GM04504 (cell line): Measurements from ENCODE around the gene CEBPZ.
"Not testable (repeated sequence)": the region's sequence is repeated elsewhere in the genome, so short reads cannot be mapped to it uniquely, and the experiment has no call there.

Source experiments
- DNase-seq: peaks from one replicate; pipeline ENCODE4 v3.0.0-alpha.2; 2012; ENCODE audit warnings: low read depth

The CEBPZ gene, protein sequence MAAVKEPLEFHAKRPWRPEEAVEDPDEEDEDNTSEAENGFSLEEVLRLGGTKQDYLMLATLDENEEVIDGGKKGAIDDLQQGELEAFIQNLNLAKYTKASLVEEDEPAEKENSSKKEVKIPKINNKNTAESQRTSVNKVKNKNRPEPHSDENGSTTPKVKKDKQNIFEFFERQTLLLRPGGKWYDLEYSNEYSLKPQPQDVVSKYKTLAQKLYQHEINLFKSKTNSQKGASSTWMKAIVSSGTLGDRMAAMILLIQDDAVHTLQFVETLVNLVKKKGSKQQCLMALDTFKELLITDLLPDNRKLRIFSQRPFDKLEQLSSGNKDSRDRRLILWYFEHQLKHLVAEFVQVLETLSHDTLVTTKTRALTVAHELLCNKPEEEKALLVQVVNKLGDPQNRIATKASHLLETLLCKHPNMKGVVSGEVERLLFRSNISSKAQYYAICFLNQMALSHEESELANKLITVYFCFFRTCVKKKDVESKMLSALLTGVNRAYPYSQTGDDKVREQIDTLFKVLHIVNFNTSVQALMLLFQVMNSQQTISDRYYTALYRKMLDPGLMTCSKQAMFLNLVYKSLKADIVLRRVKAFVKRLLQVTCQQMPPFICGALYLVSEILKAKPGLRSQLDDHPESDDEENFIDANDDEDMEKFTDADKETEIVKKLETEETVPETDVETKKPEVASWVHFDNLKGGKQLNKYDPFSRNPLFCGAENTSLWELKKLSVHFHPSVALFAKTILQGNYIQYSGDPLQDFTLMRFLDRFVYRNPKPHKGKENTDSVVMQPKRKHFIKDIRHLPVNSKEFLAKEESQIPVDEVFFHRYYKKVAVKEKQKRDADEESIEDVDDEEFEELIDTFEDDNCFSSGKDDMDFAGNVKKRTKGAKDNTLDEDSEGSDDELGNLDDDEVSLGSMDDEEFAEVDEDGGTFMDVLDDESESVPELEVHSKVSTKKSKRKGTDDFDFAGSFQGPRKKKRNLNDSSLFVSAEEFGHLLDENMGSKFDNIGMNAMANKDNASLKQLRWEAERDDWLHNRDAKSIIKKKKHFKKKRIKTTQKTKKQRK

DNA sequence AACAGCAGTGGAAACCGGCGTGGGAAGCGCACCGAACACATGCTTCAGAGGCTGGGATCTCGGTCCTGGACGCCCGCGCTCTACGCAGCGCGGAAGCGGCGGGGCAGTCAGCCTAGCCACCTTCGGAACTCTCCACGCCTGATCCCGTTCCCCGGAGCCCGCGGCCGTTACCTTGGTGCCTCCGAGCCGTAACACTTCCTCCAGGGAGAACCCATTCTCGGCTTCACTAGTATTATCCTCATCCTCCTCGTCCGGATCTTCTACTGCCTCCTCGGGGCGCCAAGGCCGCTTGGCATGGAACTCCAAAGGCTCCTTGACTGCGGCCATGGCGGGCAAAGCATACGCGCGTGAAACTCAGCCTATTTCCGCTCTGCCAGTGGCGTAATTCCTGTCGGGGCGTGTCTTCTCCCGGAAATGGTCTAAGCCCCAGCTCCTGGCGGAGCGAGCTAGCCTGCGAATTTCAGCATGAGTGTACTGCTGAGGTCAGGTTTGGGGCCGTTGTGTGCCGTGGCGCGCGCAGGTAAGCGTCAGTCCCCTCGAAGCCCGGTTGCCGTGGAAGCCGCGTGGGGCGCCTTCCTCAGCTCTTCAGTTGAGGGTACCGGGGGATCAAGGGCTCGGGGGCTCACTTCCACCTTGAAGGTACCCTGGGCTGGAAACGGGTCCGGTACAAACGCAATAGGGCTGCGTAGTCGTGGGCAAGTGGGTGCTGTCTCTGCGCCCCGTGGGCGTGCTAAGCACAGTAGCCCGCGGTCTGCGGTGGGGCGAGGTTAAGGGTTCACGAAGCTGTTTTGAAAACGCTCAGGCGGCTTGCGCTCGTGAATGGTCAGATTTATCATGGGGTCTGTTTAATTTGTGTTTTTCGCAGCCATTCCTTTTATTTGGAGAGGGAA lies at the start of gene CEBPZ, which contains the start of gene NDUFAF7:
CEBPZ (minus strand) TSS at position 356 of the 890 bp plus-strand sequence; CDS start at position 327, 29 bp downstream.
NDUFAF7 (plus strand) TSS at position 418 of the 890 bp plus-strand sequence; CDS start at position 466, 48 bp downstream.
- DNase-seq: peak; percentile 81

DNA sequence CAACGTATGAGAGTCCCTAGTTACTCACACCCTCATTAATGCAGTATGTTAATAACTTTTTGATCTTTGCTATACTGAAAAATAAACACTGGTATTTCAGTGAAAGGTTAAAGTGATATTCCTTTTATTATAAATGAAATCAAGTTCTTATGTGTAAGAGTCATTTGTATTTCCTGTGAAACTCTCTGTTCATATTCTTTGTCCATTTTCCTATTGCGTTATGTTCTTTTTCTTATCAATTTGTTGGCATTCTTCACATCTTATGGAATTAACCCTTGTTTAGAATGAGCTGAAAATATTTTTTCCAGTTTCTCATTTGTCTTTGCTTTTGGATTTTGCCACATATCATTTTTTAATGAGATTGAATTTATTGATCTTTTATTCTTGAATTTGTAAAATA lies 44.9 kb upstream of the CEBPZ start:
- DNase-seq: no peak

DNA sequence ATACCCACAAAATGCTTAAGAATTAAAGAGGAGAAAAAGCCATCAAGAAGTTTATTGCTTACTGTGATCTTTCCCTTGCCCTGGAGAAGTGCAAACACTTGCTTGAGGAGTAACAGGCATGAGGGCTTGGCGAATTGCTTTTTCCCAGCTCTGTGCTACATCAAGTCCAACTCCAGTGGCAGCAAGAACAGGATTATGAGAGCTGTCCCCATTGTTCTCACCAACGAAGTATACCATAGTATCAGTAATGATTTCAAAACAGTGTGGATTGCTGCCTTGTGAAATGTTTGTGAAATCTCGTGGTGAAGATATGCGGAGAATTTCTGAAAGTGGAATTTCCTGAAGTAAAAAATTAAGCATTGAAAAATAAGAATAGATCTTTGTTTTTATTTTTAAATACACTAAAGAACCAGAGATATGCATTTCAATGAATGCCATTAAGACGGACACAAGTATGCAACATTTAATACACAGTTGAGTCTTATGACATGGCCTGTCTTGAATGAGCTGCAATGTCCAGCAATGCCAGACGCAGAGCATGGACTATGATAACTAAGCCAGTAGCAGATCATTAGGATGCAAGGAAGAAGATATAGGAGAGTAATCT lies 43.1 kb upstream of the CEBPZ start:
- no peak for DNase-seq

DNA sequence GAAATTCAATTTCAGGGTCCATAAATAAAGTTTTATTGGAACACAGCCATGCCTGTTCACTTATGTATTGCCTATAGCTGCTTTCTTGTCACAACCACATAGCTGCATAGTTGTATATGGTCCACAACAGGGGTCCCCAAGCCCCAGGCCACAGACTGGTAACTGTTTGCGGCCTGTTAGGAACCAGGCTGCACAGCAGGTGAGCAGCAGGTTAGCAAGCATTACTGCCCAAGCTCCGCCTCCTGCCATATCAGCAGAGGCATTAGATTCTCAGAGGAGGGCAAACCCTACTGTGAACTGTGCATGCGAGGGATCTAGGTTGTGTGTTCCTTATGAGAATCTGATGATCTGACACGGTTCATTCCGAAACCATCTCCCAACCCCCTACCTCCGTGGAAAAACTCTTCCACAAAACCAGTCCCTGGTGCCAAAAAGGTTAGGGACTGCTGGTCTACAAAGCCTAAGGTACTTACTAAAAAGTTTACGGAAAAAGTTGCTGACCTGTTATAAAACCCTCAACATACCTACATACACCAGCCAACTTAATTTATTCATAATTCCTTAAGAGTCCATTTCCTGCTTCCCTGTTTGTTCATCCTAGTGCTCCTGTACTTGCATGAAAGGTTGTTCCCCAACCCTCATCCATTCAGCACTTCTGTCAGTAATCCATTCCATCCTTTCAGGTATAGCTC lies 40.1 kb upstream of the CEBPZ start:
- no peak for DNase-seq

DNA sequence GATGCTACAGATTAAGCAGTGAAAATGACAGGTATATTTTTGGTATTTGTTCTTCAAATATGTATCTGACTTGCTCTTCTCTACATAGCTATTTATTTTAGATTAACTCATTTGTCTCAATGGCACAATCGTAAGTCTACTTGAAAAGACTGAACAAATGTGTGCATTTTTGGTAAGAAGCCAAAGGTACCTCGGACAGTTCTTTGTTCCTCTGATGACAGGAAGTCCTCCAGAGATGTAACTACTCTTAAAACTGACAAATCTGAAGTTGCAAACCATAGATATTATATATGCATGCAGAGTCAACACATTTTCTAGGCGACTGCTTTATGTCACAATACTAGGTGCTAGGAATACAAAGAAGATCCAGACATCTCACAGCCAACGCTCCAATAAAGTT lies 36.7 kb upstream of the CEBPZ start:
- DNase-seq: no peak

DNA sequence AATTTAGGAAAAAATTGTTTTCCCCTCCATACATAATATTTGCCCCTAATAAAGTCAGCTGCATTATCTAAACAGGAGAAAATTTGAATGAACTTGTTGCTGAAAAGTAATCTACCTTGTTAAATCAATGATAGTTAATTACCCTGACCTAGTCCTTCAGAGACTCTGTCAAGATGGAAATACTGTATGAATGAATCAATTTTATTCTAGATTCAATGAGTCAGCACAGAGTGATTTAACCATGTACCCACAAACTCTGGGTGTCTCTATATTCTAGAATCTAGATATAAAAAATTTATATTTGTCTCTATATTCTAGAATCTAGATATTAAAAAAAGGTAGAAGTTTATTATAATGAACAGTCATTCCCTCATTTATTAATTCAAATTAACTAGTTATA lies 36.3 kb upstream of the CEBPZ start:
- DNase-seq: no peak

DNA sequence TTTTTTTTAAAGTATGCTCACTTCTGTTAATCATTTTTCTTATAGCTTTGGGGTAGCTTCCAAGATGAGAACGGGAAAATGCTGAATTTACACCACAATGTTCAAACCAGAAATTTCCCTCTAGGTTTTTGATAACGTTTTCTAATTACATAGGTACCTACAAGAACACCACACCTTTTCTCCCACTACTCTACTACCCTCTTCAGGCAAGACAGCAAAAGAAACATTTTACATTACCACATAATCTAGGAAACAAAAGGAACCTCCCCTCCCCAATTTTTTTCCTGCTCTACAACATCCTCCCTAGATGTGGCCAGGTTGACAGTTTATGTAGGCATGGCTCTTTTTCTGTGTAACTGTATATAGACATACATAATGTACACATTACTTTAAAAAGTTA lies 32.4 kb upstream of the CEBPZ start:
- no peak for DNase-seq

DNA sequence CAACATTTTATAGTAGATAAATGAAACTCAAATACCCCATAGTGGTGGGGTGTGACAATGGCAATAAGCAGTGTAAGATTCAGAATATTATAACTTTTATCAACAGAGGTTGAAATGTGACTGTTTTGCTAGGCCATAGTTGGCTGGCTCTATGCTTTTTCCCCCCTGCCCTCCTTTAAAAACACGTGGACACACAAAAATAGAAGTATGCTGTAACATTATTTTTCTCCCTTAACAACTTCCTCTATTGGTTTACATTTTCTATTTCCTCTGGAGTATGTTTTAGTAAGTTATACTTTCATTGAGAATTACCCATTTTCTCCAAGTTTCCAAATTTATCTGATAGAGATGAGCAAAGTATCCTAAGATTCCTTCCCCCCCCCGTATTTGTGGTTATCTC lies 31.1 kb upstream of the CEBPZ start:
- DNase-seq: no peak

DNA sequence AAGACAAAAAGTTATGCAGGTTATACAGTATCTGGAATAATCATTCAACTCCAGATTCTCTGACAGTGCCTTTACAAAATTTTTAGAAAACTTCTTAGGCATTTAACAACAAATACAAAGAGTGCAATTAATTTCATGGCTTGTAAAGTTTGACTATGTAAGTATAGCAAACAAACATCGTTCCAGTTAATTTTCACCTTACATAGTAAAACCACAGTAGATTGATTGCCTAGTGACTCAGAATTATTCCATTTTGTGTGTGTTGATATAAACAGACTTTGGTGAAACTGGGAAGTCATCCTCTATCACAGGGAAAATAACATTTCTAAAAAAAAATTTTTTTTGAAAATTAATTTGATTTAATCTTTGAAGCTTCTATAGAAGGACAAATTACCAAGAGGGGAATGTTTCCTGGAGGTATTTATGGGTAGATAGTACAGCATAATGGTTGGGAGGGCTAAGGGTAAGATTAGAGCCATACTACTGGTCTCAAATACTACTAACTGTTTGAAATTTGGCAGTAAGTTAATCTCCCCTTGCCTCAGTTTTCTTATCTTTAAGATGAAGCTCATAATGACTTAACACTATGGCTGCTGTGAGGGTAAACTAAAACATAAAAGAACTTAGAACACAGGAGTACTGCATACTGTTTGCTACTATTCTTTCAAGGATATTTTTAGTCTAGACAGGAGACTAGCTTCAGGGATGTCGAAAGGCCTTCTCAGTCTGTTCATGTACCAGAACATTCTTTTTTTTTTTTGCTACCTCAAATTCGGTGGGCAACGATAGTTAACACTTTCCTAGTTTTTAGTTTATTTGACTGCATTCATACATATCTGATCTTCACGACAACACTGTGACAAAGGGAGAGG lies 19.7 kb upstream of the CEBPZ start:
- no peak for DNase-seq

DNA sequence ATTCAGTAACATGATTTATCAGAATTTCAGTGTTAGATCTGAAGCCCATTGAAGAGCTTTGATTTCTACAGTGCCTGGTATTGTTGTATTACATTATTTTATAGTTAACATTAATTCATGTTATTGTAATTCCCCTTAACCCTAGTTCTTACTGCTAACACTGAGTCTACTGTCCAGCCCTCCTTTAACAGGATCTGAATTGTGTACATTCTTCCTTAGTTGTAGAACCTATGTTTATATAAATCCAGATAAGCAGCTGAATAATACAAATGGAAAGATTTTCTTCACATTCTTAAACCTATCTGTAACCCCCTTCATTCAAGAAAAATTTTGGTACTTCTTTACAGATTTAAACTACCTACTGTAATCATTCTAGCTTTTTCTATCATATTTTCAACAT lies 14.8 kb upstream of the CEBPZ start:
- no peak for DNase-seq

DNA sequence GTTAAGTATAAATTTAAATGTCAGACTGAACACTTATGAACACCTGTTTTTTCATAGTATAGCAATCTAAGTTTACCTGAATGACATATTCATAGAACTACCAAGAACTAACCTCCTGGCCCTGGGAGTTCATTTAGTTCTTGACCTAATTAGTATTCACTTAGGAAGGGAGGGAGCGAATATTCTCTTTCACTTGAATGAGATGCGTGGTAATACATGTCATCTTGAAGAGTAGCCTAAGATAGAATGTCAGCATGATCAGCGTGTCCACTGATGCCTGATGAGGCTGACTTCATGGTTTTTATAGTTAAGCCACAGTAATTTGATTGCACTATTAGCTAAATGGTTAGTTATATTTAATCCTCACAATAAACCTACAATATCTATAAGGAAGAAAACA lies 13.4 kb upstream of the CEBPZ start:
- no peak for DNase-seq

DNA sequence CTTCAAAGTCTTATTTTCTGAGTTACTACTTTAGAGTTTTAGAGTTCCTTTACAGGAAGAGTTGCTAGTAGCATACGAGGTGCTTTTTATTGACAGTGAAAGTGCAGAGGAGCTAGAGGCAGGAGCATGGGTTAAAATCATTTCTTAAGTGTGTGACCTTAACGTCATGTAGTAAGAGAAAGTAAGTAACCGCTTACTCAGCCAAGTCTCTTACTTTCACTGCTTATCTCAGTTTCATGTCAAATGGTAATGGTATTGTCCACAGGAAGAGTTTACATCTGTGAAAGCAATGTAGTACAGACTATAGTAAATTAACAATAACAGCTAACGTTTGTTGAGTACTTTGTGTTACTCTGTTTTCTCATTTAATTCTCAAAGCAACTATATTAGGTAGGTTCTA lies 12.6 kb upstream of the CEBPZ start:
- DNase-seq: no peak

DNA sequence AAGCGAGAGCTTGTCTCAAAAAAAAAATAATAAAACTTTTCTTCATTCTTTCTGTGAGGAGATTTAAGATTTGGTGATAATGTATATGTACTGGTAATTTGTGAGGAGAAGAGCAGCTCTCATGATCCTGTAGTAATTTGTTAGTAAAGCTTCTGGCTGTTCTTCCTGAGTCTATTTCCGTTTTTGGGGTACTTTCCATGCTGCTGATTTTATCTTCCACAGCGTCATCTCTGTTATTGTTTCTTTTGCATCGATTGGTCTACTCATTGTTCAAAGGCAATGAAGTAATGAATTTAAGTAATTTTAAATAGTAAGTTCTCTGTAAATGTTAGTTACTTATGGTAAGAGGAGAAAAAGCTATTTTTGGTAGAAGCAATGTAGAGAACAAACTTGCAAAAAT lies 12.0 kb upstream of the CEBPZ start:
- DNase-seq: no peak

DNA sequence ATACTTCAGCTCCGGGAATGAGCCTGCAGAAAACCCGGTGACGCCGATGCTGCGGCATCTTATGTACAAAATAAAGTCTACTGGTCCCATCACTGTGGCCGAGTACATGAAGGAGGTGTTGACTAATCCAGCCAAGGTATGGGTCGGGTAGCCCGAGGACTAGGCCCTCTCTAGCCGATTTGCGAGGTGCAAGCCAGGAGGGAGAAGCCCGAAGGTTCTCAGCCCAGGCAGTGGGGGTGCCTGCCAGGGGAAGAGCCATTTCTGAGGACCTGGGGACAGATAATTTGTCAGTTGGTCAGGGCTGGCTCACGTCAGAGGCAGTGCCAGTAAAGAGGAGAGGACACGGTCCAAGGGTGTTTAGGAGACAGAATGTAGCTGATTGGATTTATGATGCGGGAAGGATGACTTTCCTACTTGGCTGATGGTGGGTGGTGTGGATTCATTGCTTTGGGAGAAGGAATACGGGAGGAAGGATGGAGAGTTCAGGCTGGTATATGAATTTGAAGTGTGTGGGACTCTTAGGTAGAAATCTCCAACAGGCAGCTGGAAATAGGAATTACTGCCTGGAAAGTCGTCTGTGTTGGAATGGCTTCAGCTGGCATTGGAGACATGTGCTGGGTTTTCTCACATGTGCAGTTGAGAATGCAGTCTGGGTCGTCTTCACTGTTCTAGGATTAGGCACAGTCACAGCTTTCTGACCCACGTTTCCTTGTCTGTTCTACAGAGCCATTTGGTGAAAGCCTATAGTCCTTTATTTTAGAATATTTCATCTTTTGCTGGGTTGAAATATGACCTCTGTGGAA lies 936 bp upstream of the CEBPZ start:
- peak; percentile 14 for DNase-seq

DNA sequence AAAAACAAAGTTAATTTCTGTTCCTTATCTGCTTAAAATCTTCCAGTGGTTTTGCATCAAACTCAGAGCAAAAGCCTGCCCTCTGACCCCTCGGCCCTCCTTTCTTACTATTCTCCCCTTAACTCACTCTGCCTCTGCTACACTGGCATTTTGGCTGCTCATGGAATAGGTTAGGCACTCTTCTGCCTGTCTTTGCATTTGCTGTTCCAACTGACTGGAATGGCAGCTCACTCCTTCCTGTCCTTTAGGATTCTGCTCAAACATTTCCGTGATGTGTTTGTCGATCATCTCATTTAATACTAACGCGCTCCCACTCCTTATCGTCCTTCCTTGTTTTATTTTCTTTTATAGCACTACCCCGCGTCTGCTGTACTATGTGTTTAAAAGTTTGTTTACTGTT lies 815 bp downstream of the CEBPZ start:
- DNase-seq: no peak

DNA sequence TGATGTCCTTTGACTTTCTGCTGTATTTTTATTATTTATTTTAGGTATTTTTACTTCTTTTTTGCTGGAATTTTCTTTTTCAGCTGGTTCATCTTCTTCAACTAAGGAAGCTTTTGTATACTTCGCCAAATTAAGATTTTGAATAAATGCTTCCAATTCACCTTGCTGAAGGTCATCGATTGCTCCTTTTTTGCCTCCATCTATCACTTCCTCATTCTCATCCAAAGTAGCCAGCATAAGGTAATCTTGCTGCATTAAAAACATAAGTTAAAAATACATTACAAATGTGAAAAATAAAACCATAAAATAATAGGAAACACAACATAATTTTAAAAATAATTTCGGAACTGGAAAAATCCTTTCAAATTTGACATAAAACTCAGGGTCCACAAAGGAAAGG lies 2.6 kb downstream of the CEBPZ start:
- DNase-seq: no peak

DNA sequence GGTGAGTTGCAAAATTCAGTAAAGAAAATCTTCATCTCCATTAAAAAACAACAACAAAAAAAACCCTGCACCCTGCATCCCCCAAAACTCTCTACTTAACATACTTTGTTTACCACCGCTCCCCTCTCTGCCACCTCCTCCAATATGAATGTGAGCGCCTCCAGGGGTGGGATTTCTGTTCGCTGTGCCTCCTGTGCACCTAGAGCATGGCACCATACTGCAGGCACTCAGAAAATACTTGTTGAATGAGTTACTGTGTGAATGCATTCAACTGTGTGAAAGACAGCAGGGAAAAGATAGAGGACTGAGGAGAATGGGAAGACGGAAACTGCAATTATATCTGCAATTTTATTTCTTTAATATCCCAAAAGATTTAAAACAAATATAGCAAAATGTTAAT lies 4.5 kb downstream of the CEBPZ start:
- no peak for DNase-seq

DNA sequence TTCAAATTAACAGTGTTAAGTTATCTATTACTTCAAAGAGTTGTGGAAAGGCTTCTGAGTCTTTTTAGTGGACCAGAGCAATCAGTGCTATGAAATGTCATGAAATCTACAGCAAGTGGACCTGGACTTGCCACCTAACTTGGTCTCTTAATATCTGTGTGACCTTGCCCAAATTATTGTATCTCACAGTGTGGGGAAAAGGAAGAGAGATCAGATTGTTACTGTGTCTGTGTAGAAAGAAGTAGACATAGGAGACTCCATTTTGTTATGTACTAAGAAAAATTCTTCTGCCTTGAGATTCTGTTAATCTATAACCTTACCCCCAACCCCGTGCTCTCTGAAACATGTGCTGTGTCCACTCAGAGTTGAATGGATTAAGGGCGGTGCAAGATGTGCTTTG lies 6.3 kb downstream of the CEBPZ start:
- not testable (repeated sequence) for DNase-seq

DNA sequence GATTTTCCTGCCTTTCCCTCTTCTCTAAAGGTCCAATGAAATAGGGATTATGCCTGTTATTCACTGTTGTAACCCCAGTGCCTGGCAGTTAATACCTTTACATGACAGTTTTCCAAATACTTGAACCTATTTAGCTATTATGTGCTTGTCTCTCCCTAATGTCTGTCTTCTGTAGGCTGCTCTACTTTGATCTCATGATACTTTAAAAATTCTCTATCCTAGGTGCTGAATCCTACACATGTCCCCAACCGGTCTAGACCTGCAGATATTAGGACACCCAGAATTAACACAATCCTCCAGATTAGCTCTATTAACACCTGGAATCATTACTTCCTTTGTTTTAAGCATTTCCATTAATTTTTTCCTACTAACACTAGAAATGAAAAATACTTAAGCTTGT lies 7.3 kb downstream of the CEBPZ start:
- no peak for DNase-seq
